Measurements from ENCODE around the gene CYP27B1.

- TF ChIP-seq POLR2A (IDR thresholded peaks at IDR 0.05; ENCODE audit: low read depth, low read length) (no peak), POLR2AphosphoS5 (IDR thresholded peaks at IDR 0.05; ENCODE audit: low read depth, low read length) (no peak), TAF1 (IDR thresholded peaks at IDR 0.05; ENCODE audit: borderline replicate concordance, low read depth, low read length) (no peak)
Observed at GRCh38 chr12:57729321-57729844, 37.5 kb downstream of the CYP27B1 start.
